GM21390 (cell line): ENCODE results near the gene CDRT15.
"Not testable (repeated sequence)": the region's sequence is repeated elsewhere in the genome, so short reads cannot be mapped to it uniquely, and the experiment has no call there.

ENCODE experiments used
- ATAC-seq: cut with Tn5 transposase; IDR thresholded peaks from one replicate; pipeline ENCODE4 v1.9.1; 2021; ENCODE audit not compliant: unreplicated experiment

The CDRT15 gene

GRCh38 chr17:14207791-14208190 lies 28.9 kb downstream of the CDRT15 start:
- ATAC-seq: no peak

GRCh38 chr17:14206891-14207290 lies 29.8 kb downstream of the CDRT15 start:
- no peak for ATAC-seq

- ATAC-seq: no peak
Observed at GRCh38 chr17:14205992-14206461, 30.6 kb downstream of the CDRT15 start.

- no peak for ATAC-seq
Observed at GRCh38 chr17:14205380-14205779, 31.3 kb downstream of the CDRT15 start.

GRCh38 chr17:14204546-14204945 lies 32.1 kb downstream of the CDRT15 start:
- ATAC-seq: no peak

DNA sequence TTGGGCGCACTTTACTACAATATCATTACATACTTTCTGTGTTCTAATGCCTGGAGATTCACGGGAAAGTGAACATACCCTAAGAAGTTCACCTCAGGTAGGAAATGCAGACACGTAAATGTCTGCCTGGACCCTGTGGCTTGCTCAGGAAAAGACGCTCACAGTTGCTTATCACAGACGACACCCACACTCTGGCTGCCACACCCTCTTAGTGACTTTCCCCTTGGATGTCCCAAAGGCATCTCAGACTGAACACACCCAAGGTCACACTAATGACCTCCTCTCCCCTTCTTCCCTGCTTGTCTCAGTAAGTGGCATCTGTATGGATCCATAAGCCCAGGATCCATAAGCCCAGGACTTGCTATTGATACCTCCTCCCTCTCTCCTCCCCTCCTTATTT lies 32.6 kb downstream of the CDRT15 start:
- no peak for ATAC-seq

- ATAC-seq: no peak
Observed at GRCh38 chr17:14203388-14203787, 33.3 kb downstream of the CDRT15 start.

- ATAC-seq: no peak
Observed at GRCh38 chr17:14202388-14203166, 34.1 kb downstream of the CDRT15 start.

DNA sequence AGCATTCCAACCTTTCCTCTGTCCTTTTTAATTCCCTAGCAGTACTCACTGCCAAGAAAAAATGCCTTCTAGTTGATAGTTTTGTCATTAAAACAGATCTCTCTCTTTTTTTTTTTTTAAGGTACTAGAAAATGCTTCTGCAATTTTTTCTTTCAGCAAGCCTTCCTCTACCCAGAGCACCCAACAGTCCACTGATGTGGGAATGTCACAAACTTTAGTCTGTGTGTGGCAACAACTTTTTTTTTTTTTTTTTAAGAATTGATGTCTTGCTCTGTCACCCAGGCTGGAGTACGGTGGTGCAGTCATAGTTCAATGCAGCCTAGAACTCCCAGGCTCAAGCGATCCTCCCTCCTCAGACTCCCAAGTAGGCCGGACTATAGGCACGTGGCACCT lies 34.7 kb downstream of the CDRT15 start:
- ATAC-seq: no peak

DNA sequence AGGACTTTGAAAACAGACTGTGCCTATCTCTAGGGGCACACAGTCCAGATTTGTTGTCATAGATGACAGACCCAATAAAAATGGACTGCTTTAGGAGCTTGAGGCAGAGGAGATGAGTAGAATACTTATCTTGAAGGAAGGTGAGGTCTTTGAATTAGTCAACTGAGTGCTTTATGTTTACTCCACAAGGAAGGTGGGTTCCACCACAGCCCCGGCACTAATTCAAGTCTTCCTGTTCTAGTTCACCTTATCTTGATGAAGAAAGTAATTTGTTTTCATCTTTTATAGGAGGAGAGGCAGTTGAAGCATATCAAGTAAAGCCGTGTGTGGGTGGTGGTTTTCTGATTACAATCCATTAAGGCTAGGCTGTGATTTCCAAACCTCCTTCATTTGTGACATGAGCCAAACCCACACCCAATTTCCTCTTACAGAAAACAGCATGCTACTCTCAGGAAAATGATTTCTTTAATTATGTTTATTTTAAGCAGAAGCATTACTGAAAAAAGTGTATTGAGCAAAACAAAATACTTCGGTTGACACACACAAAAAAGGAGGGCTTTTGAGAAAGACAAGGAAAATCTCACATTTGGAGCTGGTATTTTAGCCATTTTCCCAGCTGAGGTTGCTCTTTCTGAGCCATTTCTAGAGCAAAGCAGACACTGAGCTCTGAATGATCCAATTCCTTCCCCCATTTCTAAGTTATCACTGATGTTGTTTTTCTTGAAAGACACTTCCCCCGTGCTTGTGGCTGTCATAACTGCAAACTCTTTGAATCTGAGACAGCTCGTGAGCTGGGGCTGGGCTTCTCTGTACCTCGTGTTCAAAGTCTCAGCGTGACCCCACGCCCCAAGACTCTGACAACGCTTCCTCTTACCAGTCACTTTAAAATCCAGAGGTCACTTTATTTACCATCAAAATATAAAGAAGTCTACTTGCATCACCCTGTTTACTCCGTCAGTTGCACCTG lies 35.4 kb downstream of the CDRT15 start:
- no peak for ATAC-seq

DNA sequence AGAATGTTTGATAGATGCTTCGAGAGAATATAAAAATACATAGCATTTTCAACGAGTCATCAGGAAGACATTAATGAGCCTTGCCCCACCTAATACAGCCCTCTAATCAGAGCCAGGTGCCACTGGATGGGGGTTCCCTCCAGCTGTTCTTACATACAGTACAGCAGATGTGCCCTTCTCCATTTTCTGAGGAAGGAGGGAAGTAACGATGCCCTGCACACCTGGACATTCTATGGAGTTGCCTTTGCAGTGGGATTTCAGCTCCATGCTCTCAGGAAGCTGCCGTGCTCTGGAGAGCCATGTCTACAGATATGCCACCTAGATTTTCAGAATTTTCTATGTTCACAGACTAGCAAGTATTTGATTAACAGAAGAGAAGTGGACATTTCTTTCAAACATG lies 36.3 kb downstream of the CDRT15 start:
- ATAC-seq: no peak

GRCh38 chr17:14199601-14200000 lies 37.1 kb downstream of the CDRT15 start:
- ATAC-seq: no peak

GRCh38 chr17:14198575-14198974 lies 38.1 kb downstream of the CDRT15 start:
- no peak for ATAC-seq

GRCh38 chr17:14198013-14198412 lies 38.6 kb downstream of the CDRT15 start:
- no peak for ATAC-seq

- ATAC-seq: no peak
Observed at GRCh38 chr17:14197586-14197985, 39.1 kb downstream of the CDRT15 start.

DNA sequence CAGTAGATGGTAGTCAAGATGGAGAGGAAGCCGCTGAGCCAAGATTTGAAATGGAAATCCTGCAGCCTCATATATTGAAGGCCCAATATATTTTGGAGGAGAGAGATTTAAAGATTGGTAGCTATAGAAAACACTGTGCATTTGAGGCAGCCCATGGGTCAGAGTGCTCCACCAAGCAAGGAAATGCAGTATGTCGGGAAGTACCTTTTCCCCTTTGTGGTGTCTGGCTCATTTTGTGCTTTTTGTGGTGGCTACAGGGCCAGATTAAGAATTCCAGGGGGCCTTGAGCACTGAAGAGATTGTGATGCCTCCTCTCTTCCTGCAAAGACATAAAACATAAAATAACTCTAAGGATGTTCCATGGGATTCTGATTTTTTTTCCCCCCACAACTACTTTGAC lies 39.6 kb downstream of the CDRT15 start:
- ATAC-seq: no peak

DNA sequence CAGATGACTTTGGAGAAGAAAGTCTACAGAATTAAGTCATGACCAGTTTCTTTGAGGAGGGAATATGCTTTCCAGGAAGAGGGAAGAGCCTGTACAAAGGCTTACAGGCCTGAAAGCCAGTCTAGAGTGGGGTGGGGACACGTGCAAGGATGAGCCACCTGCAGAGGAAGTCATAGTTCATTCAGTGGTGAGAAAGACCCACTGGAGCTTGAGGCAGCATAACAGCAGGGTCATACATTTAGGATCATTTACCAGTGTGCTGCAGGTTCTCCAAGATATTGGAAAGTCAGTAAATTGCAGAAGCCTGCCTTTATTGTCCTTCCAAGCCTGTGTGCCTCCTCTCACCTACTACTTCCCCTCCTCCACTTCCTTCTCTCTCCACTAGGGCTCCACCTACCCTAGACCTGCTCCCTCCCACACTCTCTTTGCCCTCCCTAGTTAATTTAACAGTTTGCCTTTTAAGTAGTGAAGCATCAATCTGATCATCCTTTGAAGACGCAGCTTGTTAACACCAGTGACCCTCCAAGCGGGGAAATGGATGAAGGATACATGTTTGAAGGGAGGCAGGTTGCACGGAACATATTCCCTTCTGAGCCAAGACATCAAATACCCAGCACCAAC lies 40.2 kb downstream of the CDRT15 start:
- no peak for ATAC-seq

- ATAC-seq: peak; percentile 77
Observed at GRCh38 chr17:14192636-14193344, 43.9 kb downstream of the CDRT15 start.

DNA sequence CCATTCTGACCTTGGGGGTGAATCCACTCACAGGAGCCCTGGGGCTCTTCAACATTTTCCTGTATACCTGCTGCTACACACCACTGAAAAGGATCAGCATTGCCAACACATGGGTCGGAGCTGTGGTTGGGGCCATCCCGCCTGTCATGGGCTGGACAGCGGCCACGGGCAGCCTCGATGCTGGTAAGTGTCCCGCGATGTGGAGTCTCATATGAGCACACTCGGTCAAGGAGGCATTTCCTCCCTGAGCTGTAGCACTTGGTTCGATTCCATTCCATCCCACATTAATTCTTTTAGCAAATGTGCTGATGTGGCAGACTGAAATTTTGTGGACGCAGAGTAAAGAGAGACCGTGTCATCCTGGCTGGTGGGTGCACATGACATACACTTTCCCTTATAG lies 44.6 kb downstream of the CDRT15 start:
- not testable (repeated sequence) for ATAC-seq

DNA sequence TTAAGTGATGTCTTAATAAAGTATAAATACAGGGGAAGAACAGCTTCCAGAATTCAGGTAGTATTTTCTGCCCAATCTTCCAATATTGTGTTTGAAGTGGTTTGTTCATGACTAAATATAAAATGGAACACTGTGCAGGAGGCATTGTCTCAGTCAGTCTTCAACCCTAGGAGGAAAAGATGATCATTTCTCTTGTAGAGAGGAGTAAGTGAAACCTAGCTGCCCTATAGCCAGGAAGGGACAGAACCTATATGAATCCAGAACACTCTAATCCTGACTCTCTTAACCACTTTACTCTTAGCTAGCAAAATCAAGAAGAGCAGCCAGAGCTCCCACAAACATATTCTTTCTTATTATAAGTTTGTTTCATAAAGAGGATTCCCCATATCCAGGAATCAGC lies 45.2 kb downstream of the CDRT15 start:
- ATAC-seq: not testable (repeated sequence)

- ATAC-seq: not testable (repeated sequence)
Observed at GRCh38 chr17:14190774-14191173, 45.9 kb downstream of the CDRT15 start.
